ENCODE data around the gene REXO1.

GRCh38 chr19:1871140-1871597, 22.9 kb upstream of the REXO1 start:
- TF ChIP-seq, protein P1, sequence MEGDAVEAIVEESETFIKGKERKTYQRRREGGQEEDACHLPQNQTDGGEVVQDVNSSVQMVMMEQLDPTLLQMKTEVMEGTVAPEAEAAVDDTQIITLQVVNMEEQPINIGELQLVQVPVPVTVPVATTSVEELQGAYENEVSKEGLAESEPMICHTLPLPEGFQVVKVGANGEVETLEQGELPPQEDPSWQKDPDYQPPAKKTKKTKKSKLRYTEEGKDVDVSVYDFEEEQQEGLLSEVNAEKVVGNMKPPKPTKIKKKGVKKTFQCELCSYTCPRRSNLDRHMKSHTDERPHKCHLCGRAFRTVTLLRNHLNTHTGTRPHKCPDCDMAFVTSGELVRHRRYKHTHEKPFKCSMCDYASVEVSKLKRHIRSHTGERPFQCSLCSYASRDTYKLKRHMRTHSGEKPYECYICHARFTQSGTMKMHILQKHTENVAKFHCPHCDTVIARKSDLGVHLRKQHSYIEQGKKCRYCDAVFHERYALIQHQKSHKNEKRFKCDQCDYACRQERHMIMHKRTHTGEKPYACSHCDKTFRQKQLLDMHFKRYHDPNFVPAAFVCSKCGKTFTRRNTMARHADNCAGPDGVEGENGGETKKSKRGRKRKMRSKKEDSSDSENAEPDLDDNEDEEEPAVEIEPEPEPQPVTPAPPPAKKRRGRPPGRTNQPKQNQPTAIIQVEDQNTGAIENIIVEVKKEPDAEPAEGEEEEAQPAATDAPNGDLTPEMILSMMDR (IDR thresholded peaks at IDR 0.05) = no peak
- no peak for TF ChIP-seq POLR2A (IDR thresholded peaks at IDR 0.05)

Measured in testis (tissue), 2 donors.